GM04503 (cell line): ENCODE results near the gene CDK7.
"Not testable (repeated sequence)": the region's sequence is repeated elsewhere in the genome, so short reads cannot be mapped to it uniquely, and the experiment has no call there.

Experiments
- DNase-seq: peaks from one replicate; pipeline ENCODE4 v3.0.0-alpha.2; 2012; ENCODE audit warnings: low read depth

CDK7 gene

DNA sequence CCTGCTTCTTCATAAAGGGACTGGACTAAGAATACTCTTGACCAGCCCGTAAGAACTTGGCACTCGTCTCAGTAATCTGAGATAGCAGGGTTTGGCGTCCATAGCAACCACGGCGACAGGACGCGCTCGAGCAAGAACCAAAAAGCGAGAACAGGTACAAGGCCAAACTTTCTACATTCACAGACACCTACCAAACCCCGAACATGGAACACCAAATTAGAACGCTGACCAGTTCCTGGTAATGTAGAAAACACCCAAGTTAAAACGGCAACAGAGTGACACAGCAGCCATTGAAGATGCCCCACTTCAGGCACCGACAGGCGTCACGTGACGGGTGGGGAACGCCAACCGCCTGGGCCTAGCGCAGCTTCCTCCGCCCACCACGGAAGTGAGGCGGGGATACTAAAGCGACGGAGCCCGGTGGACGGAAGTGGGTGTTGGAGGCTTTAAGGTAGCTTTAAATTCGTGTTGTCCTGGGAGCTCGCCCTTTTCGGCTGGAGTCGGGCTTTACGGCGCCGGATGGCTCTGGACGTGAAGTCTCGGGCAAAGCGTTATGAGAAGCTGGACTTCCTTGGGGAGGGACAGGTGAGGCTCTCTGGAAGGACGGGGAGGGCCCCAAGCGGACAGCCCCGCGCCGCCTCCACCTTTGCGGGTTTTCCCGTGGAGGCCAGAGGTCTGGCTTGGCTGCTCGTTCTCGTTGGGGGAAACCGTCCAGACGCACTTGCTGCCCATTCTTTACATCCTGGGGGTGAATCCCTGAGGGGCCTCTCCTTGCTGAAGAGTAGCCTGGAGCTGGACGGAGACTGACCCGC lies at the start of gene CDK7:
TSS of gene CDK7 (plus strand) at position 430 of the 812 bp plus-strand sequence. CDS start at position 520, 90 bp downstream.
- peak; percentile 65 for DNase-seq

DNA sequence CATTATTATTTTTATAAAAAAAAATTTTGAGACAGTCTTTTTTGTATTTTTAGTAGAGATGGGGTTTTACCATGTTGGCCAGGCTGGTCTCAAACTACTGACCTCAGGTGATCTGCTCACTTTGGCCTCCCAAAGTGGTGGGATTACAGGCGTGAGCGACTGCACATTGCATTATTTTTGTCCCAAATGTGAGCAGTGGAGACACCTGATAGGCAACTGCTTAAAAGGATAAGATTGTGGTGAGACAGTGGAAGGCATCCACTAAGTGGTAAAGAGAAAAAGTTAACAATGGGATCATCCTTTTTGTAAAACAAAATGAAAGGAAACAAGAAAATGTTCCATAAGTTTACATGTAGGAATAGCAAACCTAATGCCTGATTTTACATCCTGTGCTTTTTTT lies 47.3 kb upstream of the CDK7 start:
- no peak for DNase-seq

GRCh38 chr5:69188811-69189161 lies 45.9 kb upstream of the CDK7 start:
- DNase-seq = no peak

DNA sequence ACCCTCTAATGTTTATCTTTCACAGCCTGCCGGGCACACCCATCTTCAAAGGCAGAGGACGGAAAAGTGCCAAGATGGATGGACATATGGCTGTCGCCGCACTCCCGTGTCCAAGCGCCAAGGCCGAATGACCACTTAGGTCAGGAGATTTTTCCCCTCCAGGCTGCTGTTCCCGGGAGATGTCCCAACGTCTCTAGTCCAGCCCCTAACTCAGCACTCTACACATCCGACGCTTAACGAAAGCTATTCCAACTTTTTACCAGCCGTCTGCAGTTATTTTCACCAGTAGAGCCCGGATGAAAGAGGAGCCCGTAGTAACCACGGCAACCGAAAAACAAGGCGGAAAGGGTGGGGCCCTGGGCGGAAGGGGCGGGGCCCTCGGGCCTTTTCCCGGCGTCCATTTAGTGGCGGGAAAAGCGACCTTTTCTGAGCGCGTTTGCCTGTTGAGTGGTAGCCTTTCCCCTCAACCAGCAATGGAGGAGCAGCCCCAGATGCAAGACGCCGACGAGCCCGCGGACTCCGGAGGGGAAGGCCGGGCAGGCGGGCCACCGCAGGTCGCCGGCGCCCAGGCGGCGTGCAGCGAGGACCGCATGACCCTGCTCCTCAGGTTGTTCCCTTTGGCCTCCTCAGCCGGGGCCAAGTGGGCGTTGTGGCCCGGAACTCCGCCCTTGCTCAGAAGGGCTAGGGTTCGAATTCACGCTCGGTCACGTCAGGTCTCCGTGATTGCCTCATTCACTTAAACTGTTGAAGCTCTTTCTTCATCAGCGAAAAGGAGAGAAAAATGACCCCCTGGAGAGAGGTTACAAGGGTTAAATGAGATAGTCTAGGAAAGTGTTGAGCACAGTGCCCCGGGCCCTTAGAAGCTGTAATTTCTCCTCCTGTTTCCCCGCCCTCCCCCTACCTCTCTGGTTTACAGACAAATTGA lies 45.3 kb upstream of the CDK7 start, which contains the start of gene CENPH:
TSS of gene CENPH (plus strand) at position 422 of the 925 bp plus-strand sequence. CDS start at position 474, 52 bp downstream.
- DNase-seq = peak; percentile 66

DNA sequence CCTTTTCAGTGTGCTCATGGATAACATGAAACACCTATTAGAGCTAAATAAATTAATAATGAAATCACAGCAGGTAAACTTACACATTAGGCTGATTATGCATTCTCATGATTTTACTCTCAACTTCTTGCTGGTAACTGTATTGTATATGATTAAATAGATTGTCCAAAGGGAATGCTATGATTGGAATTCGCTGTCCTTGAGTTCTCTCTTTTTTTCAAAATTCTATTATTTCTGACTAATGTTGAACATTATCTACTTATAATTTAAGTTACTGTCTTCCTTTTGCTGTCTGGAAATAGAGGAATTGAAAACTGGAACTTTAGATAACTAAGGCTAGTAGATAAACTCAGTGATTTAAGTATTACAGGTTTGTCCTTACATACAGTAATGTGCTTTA lies 32.2 kb upstream of the CDK7 start:
- no peak for DNase-seq

- DNase-seq = no peak
Measured at GRCh38 chr5:69206528-69207190, 28.0 kb upstream of the CDK7 start.

GRCh38 chr5:69209602-69210001 lies 25.1 kb upstream of the CDK7 start:
- DNase-seq = no peak

DNA sequence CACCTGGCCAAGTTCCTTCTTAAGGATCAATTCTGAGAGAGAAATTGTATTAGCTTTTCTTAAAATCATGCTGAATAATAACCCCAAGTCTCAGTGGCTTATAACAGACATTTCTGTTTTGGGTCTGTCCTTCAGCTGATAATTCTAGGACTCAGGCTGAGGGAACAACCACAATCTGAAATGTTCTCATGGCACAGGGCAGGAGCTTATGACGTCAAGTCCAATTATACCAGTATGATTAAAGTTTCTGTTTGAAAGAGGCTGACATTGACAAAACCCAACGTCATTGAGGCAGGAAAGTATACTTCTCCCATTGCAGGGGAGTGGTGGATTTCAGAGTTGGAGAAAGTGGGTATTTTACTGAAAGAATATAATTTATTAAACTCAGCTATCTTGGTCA lies 23.5 kb upstream of the CDK7 start:
- no peak for DNase-seq

DNA sequence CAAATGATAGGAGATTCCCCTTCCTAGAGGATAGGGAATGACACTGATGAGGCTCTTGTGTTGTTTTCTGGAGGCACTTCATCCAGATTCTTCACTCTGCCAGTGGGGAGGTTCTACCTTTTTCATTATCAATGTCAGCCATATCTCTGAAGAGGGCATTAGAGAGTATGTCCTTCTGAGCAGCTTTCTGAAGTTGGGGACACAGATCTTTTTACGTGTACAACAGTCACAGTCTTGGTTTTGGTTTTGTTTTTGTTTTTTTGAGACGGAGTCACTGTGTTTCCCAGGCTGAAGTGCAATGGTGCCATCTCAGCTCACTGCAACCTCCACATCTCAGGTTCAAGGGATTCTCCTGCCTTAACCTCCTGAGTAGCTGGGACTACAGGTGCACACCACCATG lies 22.7 kb upstream of the CDK7 start:
- DNase-seq = no peak

- peak; percentile 30 for DNase-seq
Measured at GRCh38 chr5:69213513-69214215, 21.0 kb upstream of the CDK7 start.

DNA sequence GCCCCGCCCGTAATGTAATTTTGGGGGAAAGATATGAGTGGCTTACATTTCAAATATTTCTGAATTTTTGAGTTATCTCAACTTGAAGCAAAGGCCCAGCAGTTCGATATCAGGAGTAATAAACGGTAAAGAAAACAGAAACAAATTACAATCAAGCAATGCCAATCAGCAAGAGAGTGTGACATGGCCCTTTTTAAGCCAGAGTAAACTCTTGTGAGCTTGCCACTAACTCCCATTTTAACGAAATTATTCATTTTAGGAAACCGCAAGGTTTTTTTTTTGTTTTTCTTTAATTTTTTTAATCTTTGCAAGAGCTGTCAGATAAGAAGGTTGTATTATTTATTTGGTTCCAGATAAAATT lies 17.6 kb upstream of the CDK7 start:
- no peak for DNase-seq

- DNase-seq = peak; percentile 45
Measured at GRCh38 chr5:69217548-69218526, 16.8 kb upstream of the CDK7 start.

DNA sequence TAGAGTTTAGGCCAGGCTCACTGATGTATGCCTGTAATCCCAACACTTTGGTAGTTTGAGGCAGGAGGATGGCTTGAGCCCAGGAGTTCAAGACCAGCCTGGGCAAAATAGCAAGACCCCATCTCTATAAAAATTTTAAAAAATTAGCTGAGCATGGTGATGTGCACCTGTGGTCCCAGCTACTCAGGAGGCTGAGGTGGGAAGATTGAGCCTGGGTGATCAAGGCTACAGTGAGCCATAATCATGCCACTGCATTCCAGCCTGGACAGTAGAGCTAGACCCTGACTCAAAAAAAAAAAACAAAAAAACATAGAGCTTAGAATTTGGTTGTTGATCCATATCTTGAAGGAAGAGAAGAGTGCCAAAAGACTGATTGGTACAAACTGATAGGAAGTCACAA lies 14.7 kb upstream of the CDK7 start:
- no peak for DNase-seq

DNA sequence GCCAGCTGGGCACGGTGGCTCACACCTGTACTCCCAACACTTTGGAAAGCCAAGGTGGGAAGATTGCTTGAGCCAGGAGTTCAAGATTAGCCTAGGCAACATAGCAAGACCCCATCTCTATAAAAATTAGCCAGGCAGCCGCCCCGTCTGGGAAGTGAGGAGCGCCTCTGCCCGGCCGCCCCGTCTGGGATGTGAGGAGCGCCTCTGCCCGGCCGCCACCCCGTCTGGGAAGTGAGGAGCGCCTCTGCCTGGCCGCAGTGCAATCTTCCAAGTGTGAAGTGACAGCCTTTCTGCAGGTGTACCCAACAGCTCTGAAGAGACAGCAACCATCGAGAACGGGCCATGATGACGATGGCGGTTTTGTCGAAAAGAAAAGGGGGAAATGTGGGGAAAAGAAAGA lies 14.3 kb upstream of the CDK7 start:
- not testable (repeated sequence) for DNase-seq

DNA sequence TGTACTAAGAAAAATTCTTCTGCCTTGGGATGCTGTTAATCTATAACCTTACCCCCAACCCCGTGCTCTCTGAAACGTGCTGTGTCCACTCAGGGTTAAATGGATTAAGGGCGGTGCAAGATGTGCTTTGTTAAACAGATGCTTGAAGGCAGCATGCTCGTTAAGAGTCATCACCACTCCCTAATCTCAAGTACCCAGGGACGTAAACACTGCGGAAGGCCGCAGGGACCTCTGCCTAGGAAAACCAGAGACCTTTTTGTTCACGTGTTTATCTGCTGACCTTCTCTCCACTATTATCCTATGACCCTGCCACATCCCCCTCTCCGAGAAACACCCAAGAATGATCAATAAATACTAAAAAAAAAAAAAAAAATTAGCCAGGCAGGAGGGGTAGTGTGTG lies 13.9 kb upstream of the CDK7 start:
- not testable (repeated sequence) for DNase-seq

DNA sequence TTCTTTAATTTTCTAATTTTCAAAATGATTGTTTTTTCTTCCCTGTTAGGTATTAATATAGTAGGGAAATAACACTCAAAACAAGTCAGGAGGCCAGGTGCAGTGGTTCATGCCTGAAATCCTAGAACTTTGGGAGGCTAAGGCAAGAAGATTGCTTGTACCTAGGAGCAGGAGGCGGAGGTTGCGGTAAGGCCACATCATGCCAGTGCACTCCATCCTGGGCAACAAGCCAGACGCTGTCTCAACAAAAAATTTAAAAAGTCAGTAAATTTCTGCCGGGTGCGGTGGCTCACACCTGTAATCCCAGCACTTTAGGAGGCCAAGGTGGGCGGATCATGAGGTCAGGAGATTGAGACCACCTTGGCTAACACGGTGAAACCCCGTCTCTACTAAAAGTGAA lies 10.2 kb upstream of the CDK7 start:
- DNase-seq = no peak

- DNase-seq = no peak
Measured at GRCh38 chr5:69225860-69226259, 8.8 kb upstream of the CDK7 start.

GRCh38 chr5:69230181-69230580 lies 4.5 kb upstream of the CDK7 start:
- DNase-seq = no peak

- no peak for DNase-seq
Measured at GRCh38 chr5:69231281-69231680, 3.4 kb upstream of the CDK7 start.

DNA sequence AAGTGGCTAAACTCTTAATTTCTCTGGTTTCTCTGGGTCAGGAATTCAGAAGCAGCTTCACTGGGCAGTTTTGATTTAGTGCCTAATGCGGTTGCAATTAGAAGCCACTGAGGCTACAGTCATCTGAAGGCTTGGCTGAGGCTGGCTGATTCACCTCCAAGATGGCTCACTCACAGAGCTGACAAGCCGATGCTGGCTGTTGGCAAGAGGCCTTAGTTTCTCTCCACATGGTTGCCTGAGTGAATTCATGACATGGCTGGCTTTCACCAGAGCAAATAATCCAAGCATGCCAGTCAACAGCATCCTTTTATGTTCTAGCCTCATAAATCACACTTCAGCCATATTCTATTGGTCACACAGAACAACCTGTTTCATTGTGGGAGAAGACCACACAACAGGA lies 2.8 kb upstream of the CDK7 start:
- DNase-seq = no peak

GRCh38 chr5:69236733-69237132 lies 2.0 kb downstream of the CDK7 start:
- not testable (repeated sequence) for DNase-seq
